ENCODE measurements around the gene TGIF2.
"Not testable (repeated sequence)": the region's sequence is repeated elsewhere in the genome, so short reads cannot be mapped to it uniquely, and the experiment has no call there.

The TGIF2 gene

GRCh38 chr20:36576081-36576445 is 2.7 kb downstream of the TGIF2 start:
- no peak for DNase-seq

- no peak for DNase-seq
Measured at GRCh38 chr20:36578356-36579041, 5.1 kb downstream of the TGIF2 start.

- no peak for DNase-seq
Measured at GRCh38 chr20:36579996-36580545, 6.7 kb downstream of the TGIF2 start.

- DNase-seq, result no peak
Measured at GRCh38 chr20:36582322-36582721, 8.9 kb downstream of the TGIF2 start.

GRCh38 chr20:36582821-36583220 is 9.4 kb downstream of the TGIF2 start:
- DNase-seq, result no peak

GRCh38 chr20:36584018-36584481 is 10.7 kb downstream of the TGIF2 start:
- no peak for DNase-seq

GRCh38 chr20:36585410-36586125 is 12.2 kb downstream of the TGIF2 start:
- DNase-seq, result no peak

- no peak for DNase-seq
Measured at GRCh38 chr20:36587388-36588070, 14.1 kb downstream of the TGIF2 start.

- DNase-seq, result no peak
Measured at GRCh38 chr20:36591281-36591680, 17.9 kb downstream of the TGIF2 start.

GRCh38 chr20:36591854-36592641 is 18.7 kb downstream of the TGIF2 start:
- DNase-seq, result peak in 19 of 58 donors; percentile 2 to 55 (median 17)

- DNase-seq, result peak in 5 of 58 donors; percentile 3 to 7 (median 5)
Measured at GRCh38 chr20:36593347-36593929, 20.0 kb downstream of the TGIF2 start.

- no peak for DNase-seq
Measured at GRCh38 chr20:36599912-36600345, 26.5 kb downstream of the TGIF2 start.

GRCh38 chr20:36601540-36601939 is 28.1 kb downstream of the TGIF2 start:
- peak in 1 of 58 donors; percentile 1 for DNase-seq

- DNase-seq, result peak in 15 of 58 donors; percentile 21 to 64 (median 43)
Measured at GRCh38 chr20:36604952-36605398, 31.6 kb downstream of the TGIF2 start.

- peak; percentile 82 to 99 (median 96) for DNase-seq
Measured at GRCh38 chr20:36605399-36606157, 32.2 kb downstream of the TGIF2 start, which contains the start of gene RAB5IF. RAB5IF (plus strand) TSS chr20:36605779; CDS start chr20:36605952, 173 bp downstream.

- peak in 1 of 58 donors; percentile 49 for DNase-seq
Measured at GRCh38 chr20:36606158-36607066, 33.0 kb downstream of the TGIF2 start.

- DNase-seq, result no peak
Measured at GRCh38 chr20:36607586-36608387, 34.4 kb downstream of the TGIF2 start.

- DNase-seq, result not testable (repeated sequence)
Measured at GRCh38 chr20:36608388-36608728, 35.0 kb downstream of the TGIF2 start.

All from anterior cingulate cortex (tissue), 58 donors.